GM12875 (cell line): Measurements from ENCODE around the gene BTG4.

Experiments
- H3K4me3 ChIP-seq: one replicate; pipeline ENCODE4 v1.5.1; 2011; ENCODE audit warnings: low read depth, low read length, control low read depth
- TF ChIP-seq, protein P1 (sequence below): IDR thresholded peaks from 2 replicates; pipeline ENCODE4 v1.5.1; 2011; ENCODE audit warnings: low read depth, mild to moderate bottlenecking, control low read depth, inconsistent platforms, low read length, moderate library complexity, borderline replicate concordance; ENCODE audit not compliant: insufficient read depth

BTG4 gene

DNA sequence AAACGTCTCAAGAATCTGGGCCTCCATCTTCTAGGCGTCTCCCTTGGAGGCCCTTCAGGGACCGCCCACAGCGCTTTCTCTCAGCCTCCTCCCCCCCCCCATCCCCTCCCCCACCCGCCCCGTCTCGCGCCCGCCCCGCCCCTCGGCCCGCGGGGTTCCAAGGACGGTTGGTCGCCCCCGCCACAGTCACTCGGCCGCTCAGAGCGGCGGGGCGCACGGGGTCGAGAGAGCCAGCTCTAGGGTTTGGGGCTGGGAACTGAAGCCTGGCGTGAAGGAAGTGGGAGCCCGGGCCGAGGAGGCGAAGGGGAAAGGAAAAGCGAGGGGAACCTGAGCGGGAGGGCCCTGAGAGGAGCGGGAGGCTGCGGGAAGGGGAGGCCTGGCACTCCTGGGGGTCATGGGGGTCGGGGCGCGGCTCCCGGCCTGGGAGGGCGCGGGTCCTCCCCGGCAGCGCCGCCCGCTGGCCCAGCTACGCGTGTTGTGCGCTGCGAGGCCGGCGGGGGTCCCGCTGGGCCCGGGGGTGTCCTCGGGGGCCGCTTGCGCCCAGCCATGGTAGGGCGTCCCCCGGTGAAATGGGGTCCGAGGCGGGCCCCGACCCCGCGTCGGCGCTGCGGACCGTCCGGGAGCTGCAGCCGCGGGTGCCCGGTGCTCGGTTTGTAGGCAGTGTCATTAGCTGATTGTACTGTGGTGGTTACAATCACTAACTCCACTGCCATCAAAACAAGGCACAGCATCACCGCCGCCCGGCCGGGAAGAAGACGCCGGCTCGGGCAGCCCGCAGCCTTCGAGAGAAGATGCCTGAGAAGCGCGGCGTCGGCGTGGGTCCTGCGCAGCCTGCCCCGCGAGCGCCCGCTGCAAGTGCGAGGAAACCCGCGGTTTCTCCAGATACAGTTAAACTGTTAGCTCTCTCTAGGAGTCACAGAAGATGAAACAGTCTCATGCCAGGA is at the start of gene BTG4:
TSS of gene BTG4 (minus strand) at position 91 of the 944 bp plus-strand sequence. CDS start 13,610 bp downstream, outside the sequence.
- no peak within 1 kb of the TSS for H3K4me3 ChIP-seq
- TF ChIP-seq, protein P1, sequence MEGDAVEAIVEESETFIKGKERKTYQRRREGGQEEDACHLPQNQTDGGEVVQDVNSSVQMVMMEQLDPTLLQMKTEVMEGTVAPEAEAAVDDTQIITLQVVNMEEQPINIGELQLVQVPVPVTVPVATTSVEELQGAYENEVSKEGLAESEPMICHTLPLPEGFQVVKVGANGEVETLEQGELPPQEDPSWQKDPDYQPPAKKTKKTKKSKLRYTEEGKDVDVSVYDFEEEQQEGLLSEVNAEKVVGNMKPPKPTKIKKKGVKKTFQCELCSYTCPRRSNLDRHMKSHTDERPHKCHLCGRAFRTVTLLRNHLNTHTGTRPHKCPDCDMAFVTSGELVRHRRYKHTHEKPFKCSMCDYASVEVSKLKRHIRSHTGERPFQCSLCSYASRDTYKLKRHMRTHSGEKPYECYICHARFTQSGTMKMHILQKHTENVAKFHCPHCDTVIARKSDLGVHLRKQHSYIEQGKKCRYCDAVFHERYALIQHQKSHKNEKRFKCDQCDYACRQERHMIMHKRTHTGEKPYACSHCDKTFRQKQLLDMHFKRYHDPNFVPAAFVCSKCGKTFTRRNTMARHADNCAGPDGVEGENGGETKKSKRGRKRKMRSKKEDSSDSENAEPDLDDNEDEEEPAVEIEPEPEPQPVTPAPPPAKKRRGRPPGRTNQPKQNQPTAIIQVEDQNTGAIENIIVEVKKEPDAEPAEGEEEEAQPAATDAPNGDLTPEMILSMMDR, result no peak

DNA sequence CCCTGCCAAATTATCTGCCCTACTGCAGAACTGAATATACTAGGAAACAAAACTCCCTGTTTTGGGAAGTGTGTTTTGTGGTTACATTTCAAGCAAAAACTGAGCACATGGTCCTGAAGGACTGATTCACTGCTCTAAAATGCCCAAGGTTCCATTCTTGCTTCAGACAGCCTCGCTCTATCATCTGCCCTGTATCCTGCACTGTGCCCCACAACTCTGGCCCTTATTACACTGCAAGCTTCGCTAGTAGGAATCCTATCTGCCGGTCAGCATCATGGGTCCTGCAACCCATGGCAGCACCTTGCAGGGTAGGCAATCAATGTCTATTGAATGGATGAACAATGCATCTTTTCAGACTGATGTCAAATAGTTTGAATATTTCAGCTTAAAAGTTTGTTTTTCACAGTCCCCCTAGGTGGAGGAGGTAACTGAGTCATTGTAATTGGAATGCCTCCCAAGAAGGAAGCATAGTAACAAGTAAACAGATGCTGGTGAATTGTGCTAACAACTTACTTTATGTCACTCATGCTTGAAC is 49.7 kb upstream of the BTG4 start:
- TF ChIP-seq, protein P1, result no peak
- H3K4me3 ChIP-seq, result no peak overlapping the region

DNA sequence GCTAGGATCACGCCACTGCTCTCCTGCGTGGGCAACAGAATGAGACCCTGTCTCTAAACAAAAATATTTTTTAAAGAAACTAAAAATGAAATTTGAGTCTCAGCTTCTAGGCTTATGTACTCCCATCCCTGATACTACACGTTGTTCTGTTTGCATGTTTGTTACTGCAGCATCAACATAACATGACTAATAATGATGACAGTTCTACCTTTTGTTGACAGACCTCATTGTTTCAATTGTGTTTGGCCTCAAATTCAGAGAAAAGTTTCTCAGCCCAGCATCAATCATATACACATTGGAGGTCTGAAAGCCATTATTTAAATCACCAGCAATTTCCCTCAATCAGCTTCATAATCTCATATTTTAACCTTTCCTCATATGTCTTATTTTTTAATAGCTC is 49.1 kb upstream of the BTG4 start:
- H3K4me3 ChIP-seq, result no peak overlapping the region
- TF ChIP-seq, protein P1, result no peak

DNA sequence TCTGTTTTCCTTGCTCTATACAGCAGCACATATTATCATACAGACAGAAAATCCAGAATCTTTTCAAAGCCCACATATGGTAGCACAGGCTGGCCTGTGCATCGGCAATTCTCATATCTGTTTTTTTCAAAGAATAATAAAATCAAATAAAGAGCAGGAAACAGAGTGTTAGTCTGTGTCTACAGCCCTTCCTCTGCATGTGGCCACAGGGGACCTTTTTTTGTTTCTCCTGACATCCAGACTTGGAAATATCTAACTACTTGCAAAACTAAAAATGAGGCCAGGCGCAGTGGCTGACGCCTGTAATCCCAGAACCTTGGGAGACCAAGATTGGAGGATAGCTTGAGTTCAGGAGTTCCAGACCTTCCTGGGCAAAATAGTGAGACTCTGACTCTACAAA is 48.6 kb upstream of the BTG4 start:
- TF ChIP-seq, protein P1, result no peak
- H3K4me3 ChIP-seq, result no peak overlapping the region

DNA sequence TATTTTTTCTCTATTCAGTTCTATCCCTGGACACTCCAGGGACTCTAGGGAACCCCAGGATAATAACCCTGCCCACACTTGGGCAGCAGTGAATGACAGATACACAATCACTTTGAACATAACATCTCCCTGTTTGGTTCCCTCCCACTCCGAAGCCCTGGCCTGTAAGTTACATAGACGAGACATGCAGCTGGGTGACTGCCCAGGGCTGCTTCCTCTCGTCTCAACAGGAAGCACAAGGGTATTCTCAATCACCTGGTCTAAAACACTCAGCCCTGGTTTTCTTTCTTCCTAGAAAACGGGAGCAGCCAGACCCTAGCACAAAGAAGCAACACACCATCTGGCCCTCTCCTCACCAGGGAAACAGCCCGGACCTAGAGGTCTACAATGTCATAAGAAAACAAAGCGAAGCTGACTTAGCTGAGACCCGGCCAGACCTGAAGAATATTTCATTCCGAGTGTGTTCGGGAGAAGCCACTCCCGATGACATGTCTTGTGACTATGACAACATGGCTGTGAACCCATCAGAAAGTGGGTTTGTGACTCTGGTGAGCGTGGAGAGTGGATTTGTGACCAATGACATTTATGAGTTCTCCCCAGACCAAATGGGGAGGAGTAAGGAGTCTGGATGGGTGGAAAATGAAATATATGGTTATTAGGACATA is 47.7 kb upstream of the BTG4 start:
- TF ChIP-seq, protein P1, result no peak
- no peak overlapping the region for H3K4me3 ChIP-seq

DNA sequence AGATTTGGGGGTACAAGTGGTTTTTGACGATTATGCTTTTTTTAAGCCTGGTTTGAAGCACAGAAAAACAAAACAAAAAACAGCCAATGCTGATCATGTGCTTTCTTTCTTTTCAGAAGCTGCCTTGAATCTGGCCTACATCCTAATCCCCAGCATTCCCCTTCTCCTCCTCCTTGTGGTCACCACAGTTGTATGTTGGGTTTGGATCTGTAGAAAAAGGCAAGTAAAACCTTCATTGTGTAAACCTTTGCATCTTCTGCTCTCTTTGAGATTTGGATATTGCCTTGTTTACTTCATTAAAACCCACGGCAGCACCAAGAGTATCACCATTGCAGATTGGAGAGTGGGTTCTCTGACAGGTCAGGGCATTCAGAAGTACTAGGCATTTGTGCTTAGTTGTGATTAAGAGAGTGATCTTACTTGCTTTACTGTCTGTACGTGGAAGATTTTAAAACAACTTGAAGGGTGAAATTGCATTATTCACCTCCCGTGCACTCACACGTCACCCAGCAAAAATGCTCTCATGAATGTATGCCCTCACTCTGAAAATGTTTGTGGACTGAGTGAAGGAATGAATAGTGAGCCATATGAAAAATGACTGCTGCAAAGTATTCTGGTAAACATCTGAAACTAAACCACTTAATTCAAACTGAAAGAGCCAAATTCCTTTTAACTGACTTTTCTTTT is 45.4 kb upstream of the BTG4 start:
- H3K4me3 ChIP-seq, result no peak overlapping the region
- TF ChIP-seq, protein P1, result no peak
